OCI-LY3 (cell line): Measurements from ENCODE around the gene CCDC102A.

Experiments used
- H2AFZ ChIP-seq: fragments of 200-600, 300-600 bp; shearing (Covaris generic); 2 replicates; pipeline ENCODE4 v1.6.0; 2014; ENCODE audit warnings: antibody characterized with exemption, low read depth, low read length
- H3K27ac ChIP-seq: fragments of 200-600, 300-600 bp; sonication (generic); 2 replicates; pipeline ENCODE4 v1.5.1; 2014; ENCODE audit warnings: mild to moderate bottlenecking, low read length, moderate library complexity, mixed read lengths
- H3K27me3 ChIP-seq: fragments of 200-600, 300-600 bp; sonication (generic); 2 replicates; pipeline ENCODE4 v1.6.1; 2014; ENCODE audit warnings: low read depth, low read length, mixed read lengths
- H3K36me3 ChIP-seq: fragments of 200-600, 300-600 bp; sonication (generic); replicated peaks from 2 replicates; pipeline ENCODE3; 2014; ENCODE audit warnings: low read depth, low read length, mixed read lengths
- H3K4me1 ChIP-seq: fragments of 300-600, 200-600 bp; sonication (generic); 2 replicates; pipeline ENCODE4 v1.6.1; 2014; ENCODE audit warnings: low read length, mixed read lengths
- H3K4me2 ChIP-seq: fragments of 200-600, 300-600 bp; sonication (generic); 2 replicates; pipeline ENCODE4 v1.6.1; 2014; ENCODE audit warnings: low read length, mixed read lengths
- H3K4me3 ChIP-seq: fragments of 300-600, 200-600 bp; sonication (generic); 2 replicates; pipeline ENCODE4 v1.5.1; 2014; ENCODE audit warnings: antibody characterized with exemption, mild to moderate bottlenecking, low read length, moderate library complexity
- H3K79me2 ChIP-seq: fragments of 300-600, 200-600 bp; shearing (Covaris generic); 2 replicates; pipeline ENCODE4 v1.6.1; 2014; ENCODE audit warnings: mild to moderate bottlenecking, low read length, mixed read lengths
- H3K9ac ChIP-seq: fragments of 300-600, 200-600 bp; shearing (Covaris generic); 2 replicates; pipeline ENCODE4 v1.6.0; 2014; ENCODE audit warnings: mild to moderate bottlenecking, low read length, moderate library complexity
- H3K9me3 ChIP-seq: fragments of 200-600, 300-600 bp; shearing (Covaris generic); 2 replicates; pipeline ENCODE4 v1.6.1; 2014; ENCODE audit warnings: low read length, mixed read lengths; ENCODE audit not compliant: insufficient read depth
- H4K20me1 ChIP-seq: fragments of 200-600, 300-600 bp; sonication (generic); 2 replicates; pipeline ENCODE4 v1.6.1; 2016; ENCODE audit warnings: low read length, mixed read lengths; ENCODE audit not compliant: insufficient read depth
- CTCF ChIP-seq: fragments of 200-600, 300-600 bp; sonication (generic); IDR thresholded peaks from 2 replicates; pipeline ENCODE4 v1.5.1; 2014; ENCODE audit warnings: antibody characterized with exemption, low read length, low read depth
- EZH2phosphoT487 ChIP-seq: fragments of 200-600 bp; shearing (Covaris generic); IDR thresholded peaks from 2 replicates; pipeline ENCODE4 v1.6.1; 2018; ENCODE audit warnings: antibody characterized with exemption, mixed run types, low read depth

Gene CCDC102A

GRCh38 chr16:57531253-57531575 lies 5.2 kb downstream of the CCDC102A start:
- no peak overlapping the region for H3K9ac ChIP-seq
- H4K20me1 ChIP-seq: peaks cover 31% of the 10 kb centered on the region; the same call in 1 of the 2 replicates
- no peaks in the 10 kb centered on the region for H3K79me2 ChIP-seq
- H3K27ac ChIP-seq: no peak overlapping the region
- H3K27me3 ChIP-seq: peaks cover 73% of the 10 kb centered on the region
- no peak for TF ChIP-seq EZH2phosphoT487
- no peak for TF ChIP-seq CTCF
- H3K4me2 ChIP-seq: no peak overlapping the region
- no peak overlapping the region for H2AFZ ChIP-seq
- no peak overlapping the region for H3K4me3 ChIP-seq
- H3K9me3 ChIP-seq: no peaks in the 10 kb centered on the region
- peaks cover 19% of the 10 kb centered on the region for H3K4me1 ChIP-seq
- no peaks in the 10 kb centered on the region for H3K36me3 ChIP-seq

DNA sequence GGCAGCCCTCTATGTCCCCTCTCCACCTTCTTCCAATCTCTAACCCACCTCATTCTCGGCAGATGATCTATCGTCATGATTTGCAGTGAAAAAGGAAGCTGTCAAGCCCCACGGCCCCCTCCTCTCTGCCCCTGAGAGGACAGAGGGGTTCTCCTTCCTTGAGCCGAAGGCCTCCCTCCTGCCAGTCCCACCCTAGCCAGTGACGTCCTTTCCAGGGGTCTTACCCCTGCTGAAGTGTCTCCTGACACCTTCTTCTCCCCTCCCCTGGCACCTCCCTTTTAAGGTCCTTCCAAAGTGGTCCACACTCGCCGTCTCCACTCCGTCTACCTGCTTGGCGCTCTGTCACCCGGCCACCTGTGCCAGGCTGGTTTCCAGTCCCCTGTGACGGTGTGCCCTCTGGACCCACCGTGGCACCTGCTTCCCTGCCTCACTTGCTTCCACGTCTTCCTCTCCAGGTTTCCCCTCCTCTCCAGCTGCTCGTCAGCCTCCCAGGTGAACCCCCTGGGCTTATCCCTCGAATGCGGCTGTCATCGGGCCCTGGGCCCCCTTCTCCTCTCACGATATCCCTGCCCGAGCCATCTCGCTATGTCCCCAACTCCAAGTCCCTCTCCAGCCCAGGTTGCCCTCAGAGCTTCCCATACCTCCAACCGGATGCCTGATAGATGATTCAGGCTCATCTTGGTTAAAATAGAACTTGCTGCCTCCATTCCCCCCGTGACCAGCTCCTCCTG lies 5.7 kb downstream of the CCDC102A start:
- Histone ChIP-seq H3K4me1 (peaks cover 19% of the 10 kb centered on the region), H4K20me1 (peaks cover 34% of the 10 kb centered on the region; the same call in 1 of the 2 replicates), H3K4me3 (peak overlapping the region; percentile 10; the same call in 1 of the 2 replicates), H2AFZ (no peak overlapping the region), H3K9me3 (no peaks in the 10 kb centered on the region), H3K9ac (no peak overlapping the region), H3K79me2 (no peaks in the 10 kb centered on the region), H3K36me3 (no peaks in the 10 kb centered on the region), H3K27me3 (peaks cover 78% of the 10 kb centered on the region), H3K4me2 (peak overlapping the region; percentile 39), H3K27ac (no peak overlapping the region)
- TF ChIP-seq EZH2phosphoT487 (no peak), CTCF (no peak)

- H2AFZ ChIP-seq: no peak overlapping the region
- H3K4me3 ChIP-seq: peak overlapping the region; percentile 10; the same call in 1 of the 2 replicates
- H3K9me3 ChIP-seq: no peaks in the 10 kb centered on the region
- H4K20me1 ChIP-seq: peaks cover 34% of the 10 kb centered on the region; the same call in 1 of the 2 replicates
- no peak for TF ChIP-seq EZH2phosphoT487
- TF ChIP-seq CTCF: no peak
- no peak overlapping the region for H3K9ac ChIP-seq
- peak overlapping the region; percentile 39 for H3K4me2 ChIP-seq
- H3K27ac ChIP-seq: no peak overlapping the region
- H3K27me3 ChIP-seq: peaks cover 82% of the 10 kb centered on the region
- H3K36me3 ChIP-seq: no peaks in the 10 kb centered on the region
- no peaks in the 10 kb centered on the region for H3K79me2 ChIP-seq
- H3K4me1 ChIP-seq: peaks cover 17% of the 10 kb centered on the region
Observed at GRCh38 chr16:57530104-57530521, 6.3 kb downstream of the CCDC102A start.

GRCh38 chr16:57529391-57530103 lies 6.8 kb downstream of the CCDC102A start:
- Histone ChIP-seq H4K20me1 (peaks cover 34% of the 10 kb centered on the region; the same call in 1 of the 2 replicates), H3K4me1 (peaks cover 17% of the 10 kb centered on the region), H3K79me2 (no peaks in the 10 kb centered on the region), H3K27ac (no peak overlapping the region), H3K27me3 (peaks cover 79% of the 10 kb centered on the region), H3K4me3 (no peak overlapping the region), H3K36me3 (no peaks in the 10 kb centered on the region), H3K4me2 (peak overlapping the region; percentile 39), H3K9me3 (no peaks in the 10 kb centered on the region), H2AFZ (no peak overlapping the region), H3K9ac (no peak overlapping the region)
- TF ChIP-seq EZH2phosphoT487 (no peak), CTCF (no peak)
